GM21825 (cell line): ENCODE results near the gene TEAD3.
"Not testable (repeated sequence)": the region's sequence is repeated elsewhere in the genome, so short reads cannot be mapped to it uniquely, and the experiment has no call there.

Experiments used
- ATAC-seq: cut with Tn5 transposase; IDR thresholded peaks from one replicate; pipeline ENCODE4 v1.9.1; 2021; ENCODE audit warnings: mild to moderate bottlenecking, moderate library complexity; ENCODE audit not compliant: unreplicated experiment

TEAD3 gene

GRCh38 chr6:35452183-35453090 lies 44.4 kb downstream of the TEAD3 start, which contains the start of gene FANCE:
FANCE (plus strand) TSS chr6:35452338; CDS start chr6:35452546, 208 bp downstream.
- ATAC-seq = peak; percentile 80

GRCh38 chr6:35451354-35452182 lies 45.3 kb downstream of the TEAD3 start:
- ATAC-seq = no peak

- ATAC-seq = peak; percentile 41
Measured at GRCh38 chr6:35449287-35449881, 47.5 kb downstream of the TEAD3 start.

GRCh38 chr6:35448191-35448590 lies 48.7 kb downstream of the TEAD3 start:
- ATAC-seq = no peak

GRCh38 chr6:35445691-35446090 lies 51.2 kb downstream of the TEAD3 start:
- no peak for ATAC-seq

- ATAC-seq = no peak
Measured at GRCh38 chr6:35443341-35444030, 53.4 kb downstream of the TEAD3 start.

- no peak for ATAC-seq
Measured at GRCh38 chr6:35442693-35443092, 54.2 kb downstream of the TEAD3 start.

GRCh38 chr6:35441642-35442041 lies 55.2 kb downstream of the TEAD3 start:
- no peak for ATAC-seq

- no peak for ATAC-seq
Measured at GRCh38 chr6:35441205-35441604, 55.7 kb downstream of the TEAD3 start.

GRCh38 chr6:35439308-35439707 lies 57.6 kb downstream of the TEAD3 start:
- no peak for ATAC-seq

- not testable (repeated sequence) for ATAC-seq
Measured at GRCh38 chr6:35438378-35439065, 58.4 kb downstream of the TEAD3 start.

- ATAC-seq = no peak
Measured at GRCh38 chr6:35436071-35436857, 60.6 kb downstream of the TEAD3 start.

GRCh38 chr6:35435074-35435837 lies 61.6 kb downstream of the TEAD3 start:
- no peak for ATAC-seq

GRCh38 chr6:35432702-35433101 lies 64.2 kb downstream of the TEAD3 start:
- not testable (repeated sequence) for ATAC-seq

GRCh38 chr6:35432291-35432690 lies 64.6 kb downstream of the TEAD3 start:
- no peak for ATAC-seq

- ATAC-seq = no peak
Measured at GRCh38 chr6:35429463-35429862, 67.4 kb downstream of the TEAD3 start.

GRCh38 chr6:35428421-35429149 lies 68.3 kb downstream of the TEAD3 start:
- ATAC-seq = no peak

GRCh38 chr6:35427851-35428321 lies 69.0 kb downstream of the TEAD3 start:
- no peak for ATAC-seq
